Measurements from ENCODE around the gene SFXN5. TPM values are rescaled to one million over a fixed set of nuclear protein-coding genes. Genes with fewer than 3 reads are reported as not detected.
A peak's percentile ranks its signal among the peaks of the same experiment; 100 is the strongest.

The SFXN5 gene
- total RNA-seq, 1 donor from 2014 or later: 13.7 TPM

DNA sequence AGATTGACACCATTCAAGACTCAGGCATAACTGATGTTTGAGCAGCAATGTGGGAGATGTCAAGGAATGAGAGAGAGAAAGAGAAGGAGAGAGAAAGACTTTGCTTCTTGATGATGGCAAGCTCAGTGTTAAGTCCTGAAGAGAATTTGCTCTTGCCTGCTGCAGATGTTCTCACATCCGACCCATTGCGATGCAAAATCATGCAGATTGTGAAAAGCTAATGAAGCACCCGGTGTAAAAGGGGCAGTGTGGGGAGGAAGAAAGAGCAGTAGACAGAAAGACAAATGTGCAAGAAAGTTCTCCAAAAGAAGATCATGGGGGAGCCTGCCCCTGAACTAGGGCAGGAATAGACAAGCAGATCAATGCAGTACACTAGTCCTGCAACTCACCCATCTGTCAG is 96.5 kb downstream of the SFXN5 start:
- Mint-ChIP-seq H3K27ac (ENCODE audit: unreplicated experiment) (no peak overlapping the region), H3K4me1 (ENCODE audit: low read depth, unreplicated experiment) (peaks cover 15% of the 10 kb centered on the region)
- DNase-seq: no peak

GRCh38 chr2:72974436-72974754 is 97.1 kb downstream of the SFXN5 start:
- TF ChIP-seq CTCF (IDR thresholded peaks at IDR 0.05; ENCODE audit: partially characterized antibody, unreplicated experiment): no peak
- Mint-ChIP-seq H3K4me3 (ENCODE audit: unreplicated experiment) (no peak overlapping the region), H3K9me3 (ENCODE audit: unreplicated experiment) (peaks cover 1% of the 10 kb centered on the region)

More for the DNA sequence above, 96.5 kb downstream of the SFXN5 start:
- no peaks in the 10 kb centered on the region for H3K36me3 Mint-ChIP-seq (ENCODE audit: unreplicated experiment)
- H3K4me3 Mint-ChIP-seq (ENCODE audit: unreplicated experiment): no peak overlapping the region
- H3K9me3 Mint-ChIP-seq (ENCODE audit: unreplicated experiment): peaks cover 1% of the 10 kb centered on the region
- TF ChIP-seq CTCF (IDR thresholded peaks at IDR 0.05; ENCODE audit: partially characterized antibody, unreplicated experiment): no peak
- H3K27me3 Mint-ChIP-seq (ENCODE audit: unreplicated experiment): peaks cover 2% of the 10 kb centered on the region

GRCh38 chr2:72973566-72974435 is 97.7 kb downstream of the SFXN5 start:
- DNase-seq: peak; percentile 61
- peaks cover 15% of the 10 kb centered on the region for H3K4me1 Mint-ChIP-seq (ENCODE audit: low read depth, unreplicated experiment)
- no peaks in the 10 kb centered on the region for H3K36me3 Mint-ChIP-seq (ENCODE audit: unreplicated experiment)
- H3K27ac Mint-ChIP-seq (ENCODE audit: unreplicated experiment): no peak overlapping the region
- H3K9me3 Mint-ChIP-seq (ENCODE audit: unreplicated experiment): peaks cover 1% of the 10 kb centered on the region
- H3K4me3 Mint-ChIP-seq (ENCODE audit: unreplicated experiment): no peak overlapping the region
- TF ChIP-seq CTCF (IDR thresholded peaks at IDR 0.05; ENCODE audit: partially characterized antibody, unreplicated experiment): peak; percentile 92
- H3K27me3 Mint-ChIP-seq (ENCODE audit: unreplicated experiment): peaks cover 2% of the 10 kb centered on the region

More at GRCh38 chr2:72974436-72974754, 97.1 kb downstream of the SFXN5 start:
- peaks cover 15% of the 10 kb centered on the region for H3K4me1 Mint-ChIP-seq (ENCODE audit: low read depth, unreplicated experiment)
- H3K27ac Mint-ChIP-seq (ENCODE audit: unreplicated experiment): no peak overlapping the region
- H3K36me3 Mint-ChIP-seq (ENCODE audit: unreplicated experiment): no peaks in the 10 kb centered on the region
- peaks cover 2% of the 10 kb centered on the region for H3K27me3 Mint-ChIP-seq (ENCODE audit: unreplicated experiment)
- no peak for DNase-seq

GRCh38 chr2:72973137-72973535 is 98.4 kb downstream of the SFXN5 start:
- Mint-ChIP-seq H3K27ac (ENCODE audit: unreplicated experiment) (no peak overlapping the region), H3K27me3 (ENCODE audit: unreplicated experiment) (peaks cover 2% of the 10 kb centered on the region), H3K36me3 (ENCODE audit: unreplicated experiment) (no peaks in the 10 kb centered on the region), H3K4me1 (ENCODE audit: low read depth, unreplicated experiment) (peaks cover 15% of the 10 kb centered on the region), H3K9me3 (ENCODE audit: unreplicated experiment) (peaks cover 1% of the 10 kb centered on the region), H3K4me3 (ENCODE audit: unreplicated experiment) (no peak overlapping the region)
- no peak for TF ChIP-seq CTCF (IDR thresholded peaks at IDR 0.05; ENCODE audit: partially characterized antibody, unreplicated experiment)
- no peak for DNase-seq
